PC-3 (cell line): ENCODE results near the gene EP400. TPM values are rescaled to one million over a fixed set of nuclear protein-coding genes. Genes with fewer than 3 reads are reported as not detected.

Experiments
- ATAC-seq: fragments of 200-7000 bp; cut with Tn5 transposase; 2 replicates; pipeline ENCODE4 v1.9.1; 2020; ENCODE audit warnings: mild to moderate bottlenecking, moderate library complexity
- BruUV-seq: library from RNA; stranded (reverse); fragments of 400-500 nt; replicated peaks from 2 replicates; lab custom pipeline; 2021; lab: Mats Ljungman, UMichigan
- CTCF ChIA-PET: fragments of 300-600 bp; sonication (Branson Sonifier 250); formaldehyde crosslinking; loops from one replicate; lab custom pipeline; 2022; ENCODE audit warnings: antibody characterized with exemption; lab: Charles Lee
- POLR2A ChIA-PET: fragments of 300-600 bp; sonication (Branson Sonifier 250); formaldehyde crosslinking; loops from one replicate; lab custom pipeline; 2022; ENCODE audit warnings: antibody characterized with exemption; ENCODE audit not compliant: unreplicated experiment; lab: Charles Lee
- DNase-seq: peaks from one replicate; pipeline ENCODE4 v3.0.0-alpha.2; 2015
- H2AFZ ChIP-seq: fragments of 300-600 bp; sonication (generic); 2 replicates; pipeline ENCODE4 v1.6.0; 2016; ENCODE audit warnings: antibody characterized with exemption, low read length
- H3F3A ChIP-seq: fragments of 300-600 bp; sonication (generic); one replicate; pipeline ENCODE4 v1.6.0; 2017; ENCODE audit warnings: antibody characterized with exemption, low read length, control low read depth, mild to moderate bottlenecking; ENCODE audit not compliant: unreplicated experiment
- H3K27ac ChIP-seq: fragments of 300-600 bp; sonication (generic); 2 replicates; pipeline ENCODE4 v1.5.1; 2016; ENCODE audit warnings: mild to moderate bottlenecking, low read length
- H3K27me3 ChIP-seq: fragments of 300-600 bp; sonication (generic); 2 replicates; pipeline ENCODE4 v1.6.1; 2016; ENCODE audit warnings: low read length, mixed read lengths
- H3K36me3 ChIP-seq: fragments of 300-600 bp; sonication (generic); 2 replicates; pipeline ENCODE4 v1.6.1; 2016; ENCODE audit warnings: low read depth, mixed run types, low read length, mixed read lengths
- H3K4me1 ChIP-seq: fragments of 300-600 bp; sonication (generic); 2 replicates; pipeline ENCODE4 v1.5.1; 2016; ENCODE audit warnings: low read length; ENCODE audit not compliant: insufficient read depth
- H3K4me2 ChIP-seq: fragments of 300-600 bp; sonication (generic); 2 replicates; pipeline ENCODE4 v1.6.0; 2016; ENCODE audit warnings: low read length
- H3K4me3 ChIP-seq: fragments of 300-600 bp; sonication (generic); 2 replicates; pipeline ENCODE4 v1.5.1; 2016; ENCODE audit warnings: mild to moderate bottlenecking, low read length, mixed read lengths
- H3K79me2 ChIP-seq: fragments of 300-600 bp; sonication (generic); 2 replicates; pipeline ENCODE4 v1.6.1; 2017; ENCODE audit warnings: low read length, mixed read lengths
- H3K9ac ChIP-seq: fragments of 300-600 bp; sonication (generic); 2 replicates; pipeline ENCODE4 v1.6.0; 2016; ENCODE audit warnings: mild to moderate bottlenecking, low read length
- H3K9me2 ChIP-seq: fragments of 300-600 bp; sonication (generic); replicated peaks from 2 replicates; pipeline ENCODE4 v1.6.1; 2016; ENCODE audit warnings: mixed run types, low read length, mixed read lengths
- H3K9me3 ChIP-seq: fragments of 300-600 bp; sonication (generic); 2 replicates; pipeline ENCODE4 v1.6.1; 2016; ENCODE audit warnings: low read length, mixed read lengths
- H4K20me1 ChIP-seq: fragments of 300-600 bp; sonication (generic); 2 replicates; pipeline ENCODE4 v1.6.1; 2016; ENCODE audit warnings: low read length, mixed read lengths
- CTCF ChIP-seq: fragments of 300-600 bp; sonication (generic); conservative IDR thresholded peaks from 2 replicates; pipeline ENCODE4 v1.5.1; 2017; ENCODE audit warnings: antibody characterized with exemption, low read depth, mild to moderate bottlenecking, low read length
- EZH2 ChIP-seq: fragments of 300-600 bp; sonication (generic); IDR thresholded peaks from one replicate; pipeline ENCODE4 v1.6.1; 2017; ENCODE audit warnings: antibody characterized with exemption, mild to moderate bottlenecking, low read length; ENCODE audit not compliant: unreplicated experiment
- EZH2phosphoT487 ChIP-seq: fragments of 300-600 bp; sonication (generic); IDR thresholded peaks from 2 replicates; pipeline ENCODE4 v1.6.1; 2018; ENCODE audit warnings: mild to moderate bottlenecking, antibody characterized with exemption, low read length, borderline replicate concordance
- intact Hi-C: fragments of 100-400 bp; cut with micrococcal nuclease; formaldehyde crosslinking; loops from 2 replicates; pipeline ENCODE4 v1.9.0; 2023
- total RNA-seq: library from RNA; depleted of rRNA; stranded (reverse); fragments of >200 nt; gene quantifications from 2 replicates; pipeline ENCODE4 v1.2.3, GENCODE V29; 2014

EP400 gene
- total RNA-seq, 1 experiment from 2014 or later = 20.2 TPM

DNA sequence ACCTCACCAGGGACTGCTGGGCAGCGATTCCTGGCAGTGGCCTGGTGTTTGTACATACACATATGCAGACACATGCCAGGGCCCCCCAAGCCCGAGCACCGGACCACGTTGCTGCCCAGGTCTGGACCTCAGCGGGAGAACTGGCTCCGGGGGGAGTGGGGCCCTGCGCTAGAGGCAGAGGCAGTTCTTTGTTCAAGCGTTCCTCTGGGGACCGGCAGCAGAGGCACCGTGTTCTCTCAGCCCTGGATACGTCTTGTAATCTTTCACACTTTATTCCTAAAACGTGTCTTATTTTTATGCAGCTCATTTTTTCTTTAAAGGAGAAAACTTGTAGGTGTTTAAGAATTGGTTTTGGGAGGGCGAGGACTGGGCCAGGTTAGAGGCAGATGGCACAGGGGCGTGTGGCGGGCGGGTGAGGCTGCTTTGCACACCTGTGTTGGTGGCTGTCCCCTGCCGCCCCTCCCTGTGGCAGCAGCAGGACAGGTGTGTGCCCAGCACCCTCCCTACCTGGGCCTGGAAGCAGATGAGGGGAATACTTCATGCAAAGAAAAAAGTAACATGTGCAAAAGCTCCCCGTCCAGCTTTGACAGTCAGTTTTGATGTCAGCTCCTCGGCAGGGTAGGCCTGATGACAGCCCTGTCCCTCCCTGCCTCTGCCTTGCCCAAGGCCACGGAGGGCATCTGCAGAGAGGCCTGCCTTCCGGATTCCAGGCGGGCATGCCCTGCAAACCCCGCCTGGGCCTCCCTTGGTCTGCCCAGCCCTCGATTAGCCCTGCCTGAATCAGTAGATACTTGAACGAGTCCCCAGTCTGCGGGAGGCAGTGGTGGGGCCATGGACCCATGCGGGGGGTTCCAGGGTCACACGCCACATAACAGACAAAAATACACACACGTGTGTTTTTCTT, 27.6 kb upstream of the EP400 start:
- H3K9ac ChIP-seq = no peak overlapping the region
- no peaks in the 10 kb centered on the region for H3K27me3 ChIP-seq
- ATAC-seq (no peak), DNase-seq (no peak)
- H3K4me1 ChIP-seq = no peaks in the 10 kb centered on the region
- no peak overlapping the region for H3K4me2 ChIP-seq
- no peaks in the 10 kb centered on the region for H3K9me3 ChIP-seq
- H3K36me3 ChIP-seq = peaks cover 13% of the 10 kb centered on the region; the same call in 1 of the 2 replicates
- no peak overlapping the region for H3K27ac ChIP-seq
- CTCF ChIA-PET = no interaction called here
- no peak for TF ChIP-seq EZH2
- no peak for TF ChIP-seq EZH2phosphoT487
- TF ChIP-seq CTCF = no peak
- H3F3A ChIP-seq = peaks cover 5% of the 10 kb centered on the region
- H3K79me2 ChIP-seq = no peaks in the 10 kb centered on the region
- POLR2A ChIA-PET = interaction anchor here (0.5 kb wide), 1 partner anchor 205 kb away, joined by 3 read pairs; no protein-coding TSS in a partner anchor
- no peaks in the 10 kb centered on the region for H4K20me1 ChIP-seq
- BruUV-seq = TSS peak; percentile 46
- intact Hi-C loops = no loop called here
- no peak overlapping the region for H2AFZ ChIP-seq
- no peak overlapping the region for H3K4me3 ChIP-seq
- H3K9me2 ChIP-seq = no peaks in the 10 kb centered on the region

- H3K79me2 ChIP-seq = no peaks in the 10 kb centered on the region
- H3K9me3 ChIP-seq = no peaks in the 10 kb centered on the region
- DNase-seq (no peak), ATAC-seq (no peak)
- no peak overlapping the region for H3K4me2 ChIP-seq
- H3K9ac ChIP-seq = no peak overlapping the region
- TF ChIP-seq EZH2phosphoT487 (no peak), EZH2 (no peak), CTCF (no peak)
- intact Hi-C loops = no loop called here
- peaks cover 5% of the 10 kb centered on the region for H3F3A ChIP-seq
- no peaks in the 10 kb centered on the region for H4K20me1 ChIP-seq
- CTCF ChIA-PET = no interaction called here
- H3K9me2 ChIP-seq = no peaks in the 10 kb centered on the region
- peaks cover 13% of the 10 kb centered on the region; the same call in 1 of the 2 replicates for H3K36me3 ChIP-seq
- no peaks in the 10 kb centered on the region for H3K27me3 ChIP-seq
- H3K4me1 ChIP-seq = no peaks in the 10 kb centered on the region
- no peak overlapping the region for H2AFZ ChIP-seq
- no TSS peak for BruUV-seq
- H3K4me3 ChIP-seq = no peak overlapping the region
- POLR2A ChIA-PET = no interaction called here
- no peak overlapping the region for H3K27ac ChIP-seq
These were observed 27.0 kb upstream of the EP400 start for GRCh38 chr12:131922772-131923171.

DNA sequence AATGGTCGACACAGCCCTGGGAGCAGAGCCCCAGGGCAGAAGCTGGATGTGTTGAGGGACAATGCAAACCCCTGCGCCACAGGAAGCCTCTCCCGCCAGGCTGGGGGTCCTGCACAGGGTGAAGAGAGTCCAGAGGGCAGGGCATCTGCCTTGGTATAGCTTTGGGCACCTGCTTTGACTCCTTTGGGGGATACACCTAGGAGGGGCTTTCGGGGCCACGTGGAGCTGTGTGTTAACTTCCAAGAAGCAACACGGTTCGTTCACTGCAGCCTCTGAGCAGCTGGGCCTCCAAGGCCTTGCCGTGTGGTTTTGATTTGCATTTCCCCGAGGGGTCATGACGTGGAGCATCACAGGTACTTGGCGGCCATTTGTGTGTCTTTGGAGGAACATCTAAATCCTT, 26.5 kb upstream of the EP400 start:
- no peak overlapping the region for H2AFZ ChIP-seq
- H3K9me2 ChIP-seq = no peaks in the 10 kb centered on the region
- H3F3A ChIP-seq = peaks cover 5% of the 10 kb centered on the region
- no peaks in the 10 kb centered on the region for H3K79me2 ChIP-seq
- TF ChIP-seq CTCF (no peak), EZH2 (no peak), EZH2phosphoT487 (no peak)
- ChIA-PET POLR2A (no interaction called here), CTCF (no interaction called here)
- no peak overlapping the region for H3K4me2 ChIP-seq
- H4K20me1 ChIP-seq = no peaks in the 10 kb centered on the region
- no peak overlapping the region for H3K9ac ChIP-seq
- no peaks in the 10 kb centered on the region for H3K9me3 ChIP-seq
- DNase-seq = no peak
- no peak overlapping the region for H3K4me3 ChIP-seq
- 0 out of 2 replicates have a peak, but pooled peaks cover 3% of the 10 kb centered on the region for H3K4me1 ChIP-seq
- ATAC-seq = no peak
- BruUV-seq = no TSS peak
- H3K36me3 ChIP-seq = peaks cover 13% of the 10 kb centered on the region; the same call in 1 of the 2 replicates
- intact Hi-C loops = no loop called here
- no peak overlapping the region for H3K27ac ChIP-seq
- no peaks in the 10 kb centered on the region for H3K27me3 ChIP-seq
